ENCODE data around the gene OR2A7. TPM values are rescaled to one million over a fixed set of nuclear protein-coding genes. Genes with fewer than 3 reads are reported as not detected.
"Not testable (repeated sequence)": the region's sequence is repeated elsewhere in the genome, so short reads cannot be mapped to it uniquely, and the experiment has no call there.

OR2A7 gene
- 0.18 TPM for polyA plus RNA-seq (2013, experiment 1 of 2; ENCODE audit: insufficient read length)
- 0.38 TPM for polyA plus RNA-seq (2013, experiment 2 of 2; ENCODE audit: insufficient read length)

- not testable (repeated sequence) for DNase-seq
These were observed at the start of gene OR2A7 for GRCh38 chr7:144264692-144265091. OR2A7 (minus strand) TSS chr7:144264792; CDS start chr7:144259628, 5,164 bp downstream.

GRCh38 chr7:144311872-144312469 is 47.4 kb upstream of the OR2A7 start, which contains the start of gene OR2A1:
OR2A1 (plus strand) TSS chr7:144312419; CDS start chr7:144318125, 5,706 bp downstream.
- DNase-seq = not testable (repeated sequence)

GRCh38 chr7:144311218-144311617 is 46.6 kb upstream of the OR2A7 start:
- DNase-seq = not testable (repeated sequence)

- DNase-seq = not testable (repeated sequence)
These were observed 45.1 kb upstream of the OR2A7 start for GRCh38 chr7:144309702-144310101.

- DNase-seq = not testable (repeated sequence)
These were observed 40.6 kb upstream of the OR2A7 start for GRCh38 chr7:144305156-144305555.

GRCh38 chr7:144303607-144304006 is 39.0 kb upstream of the OR2A7 start:
- not testable (repeated sequence) for DNase-seq

GRCh38 chr7:144302578-144303303 is 38.1 kb upstream of the OR2A7 start:
- DNase-seq = not testable (repeated sequence)

GRCh38 chr7:144293794-144294499 is 29.4 kb upstream of the OR2A7 start:
- not testable (repeated sequence) for DNase-seq

GRCh38 chr7:144292384-144293161 is 28.0 kb upstream of the OR2A7 start:
- not testable (repeated sequence) for DNase-seq

GRCh38 chr7:144291607-144292006 is 27.0 kb upstream of the OR2A7 start:
- not testable (repeated sequence) for DNase-seq

GRCh38 chr7:144287171-144287784 is 22.7 kb upstream of the OR2A7 start:
- DNase-seq = not testable (repeated sequence)

GRCh38 chr7:144283716-144284115 is 19.1 kb upstream of the OR2A7 start:
- DNase-seq = not testable (repeated sequence)

GRCh38 chr7:144282490-144282889 is 17.9 kb upstream of the OR2A7 start:
- not testable (repeated sequence) for DNase-seq

GRCh38 chr7:144281981-144282380 is 17.4 kb upstream of the OR2A7 start:
- not testable (repeated sequence) for DNase-seq

GRCh38 chr7:144280010-144280409 is 15.4 kb upstream of the OR2A7 start:
- DNase-seq = not testable (repeated sequence)

- not testable (repeated sequence) for DNase-seq
These were observed 10.7 kb upstream of the OR2A7 start for GRCh38 chr7:144275281-144275680.

GRCh38 chr7:144269188-144269587 is 4.6 kb upstream of the OR2A7 start, which contains the start of gene CTAGE8:
CTAGE8 (minus strand) TSS chr7:144269288; CDS start chr7:144269250, 38 bp downstream.
- not testable (repeated sequence) for DNase-seq

- not testable (repeated sequence) for DNase-seq
These were observed 2.5 kb downstream of the OR2A7 start for GRCh38 chr7:144262128-144262527.

- DNase-seq = not testable (repeated sequence)
These were observed 5.5 kb downstream of the OR2A7 start for GRCh38 chr7:144259067-144259466.

GRCh38 chr7:144256112-144256511 is 8.5 kb downstream of the OR2A7 start:
- no peak for DNase-seq

GRCh38 chr7:144255471-144255897 is 9.1 kb downstream of the OR2A7 start:
- DNase-seq = no peak

All from fibroblast of skin of abdomen (primary cell).